ENCODE measurements around the gene UTRN.

DNA sequence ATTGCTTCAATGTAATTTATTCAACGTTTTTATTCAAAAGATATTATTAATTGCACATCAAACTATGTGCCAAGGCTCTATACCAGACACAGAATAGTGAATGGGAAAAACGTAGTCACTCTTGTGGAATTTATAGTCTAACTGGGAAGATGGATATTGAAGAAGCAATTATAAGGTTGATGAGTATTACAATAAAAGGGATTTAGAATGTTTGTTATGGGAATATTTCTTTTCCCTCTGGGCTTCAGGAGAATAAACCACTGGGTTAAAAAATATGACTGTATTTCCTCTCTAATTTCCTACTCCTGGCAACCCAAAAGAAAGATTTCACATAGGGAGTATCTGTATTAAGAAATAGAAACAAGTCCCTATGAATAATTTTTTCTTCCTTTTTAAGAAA, 25.1 kb upstream of the UTRN start:
- TF ChIP-seq, protein P1, sequence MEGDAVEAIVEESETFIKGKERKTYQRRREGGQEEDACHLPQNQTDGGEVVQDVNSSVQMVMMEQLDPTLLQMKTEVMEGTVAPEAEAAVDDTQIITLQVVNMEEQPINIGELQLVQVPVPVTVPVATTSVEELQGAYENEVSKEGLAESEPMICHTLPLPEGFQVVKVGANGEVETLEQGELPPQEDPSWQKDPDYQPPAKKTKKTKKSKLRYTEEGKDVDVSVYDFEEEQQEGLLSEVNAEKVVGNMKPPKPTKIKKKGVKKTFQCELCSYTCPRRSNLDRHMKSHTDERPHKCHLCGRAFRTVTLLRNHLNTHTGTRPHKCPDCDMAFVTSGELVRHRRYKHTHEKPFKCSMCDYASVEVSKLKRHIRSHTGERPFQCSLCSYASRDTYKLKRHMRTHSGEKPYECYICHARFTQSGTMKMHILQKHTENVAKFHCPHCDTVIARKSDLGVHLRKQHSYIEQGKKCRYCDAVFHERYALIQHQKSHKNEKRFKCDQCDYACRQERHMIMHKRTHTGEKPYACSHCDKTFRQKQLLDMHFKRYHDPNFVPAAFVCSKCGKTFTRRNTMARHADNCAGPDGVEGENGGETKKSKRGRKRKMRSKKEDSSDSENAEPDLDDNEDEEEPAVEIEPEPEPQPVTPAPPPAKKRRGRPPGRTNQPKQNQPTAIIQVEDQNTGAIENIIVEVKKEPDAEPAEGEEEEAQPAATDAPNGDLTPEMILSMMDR (IDR thresholded peaks at IDR 0.05; ENCODE audit: low read length) = no peak
- TF ChIP-seq EZH2 (optimal IDR thresholded peaks at IDR 0.05; ENCODE audit: low read depth, low read length) = no peak
